GM12878 (cell line): ENCODE results near the gene PHF23. TPM values are rescaled to one million over a fixed set of nuclear protein-coding genes. Genes with fewer than 3 reads are reported as not detected.

Experiments
- ATAC-seq: fragments of 200-7000 bp; cut with Tn5 transposase; 3 replicates; pipeline ENCODE4 v1.9.1; 2020; ENCODE audit warnings: mild to moderate bottlenecking, moderate library complexity
- BruUV-seq: library from RNA; stranded (reverse); fragments of 400-500 nt; replicated peaks from 2 replicates; lab custom pipeline; 2021; lab: Mats Ljungman, UMichigan
- CTCF ChIA-PET: fragments of 300-600 bp; sonication (Branson Sonifier 250); formaldehyde crosslinking; extraction: SDS; loops from one replicate; lab custom pipeline; 2021; ENCODE audit warnings: inconsistent platforms; lab: Yijun Ruan, JAX
- POLR2A ChIA-PET: fragments of 350-600 bp; formaldehyde crosslinking; extraction: SDS; loops from one replicate; lab custom pipeline; 2021; ENCODE audit warnings: inconsistent platforms; lab: Charles Lee
- RAD21 ChIA-PET: fragments of 300-600 bp; sonication (Branson Sonifier 250); formaldehyde crosslinking; loops from one replicate; lab custom pipeline; 2023; ENCODE audit warnings: antibody characterized with exemption; ENCODE audit not compliant: unreplicated experiment; lab: Charles Lee
- SMC1A ChIA-PET: fragments of 300-600 bp; sonication (Branson Sonifier 250); formaldehyde crosslinking; loops from one replicate; lab custom pipeline; 2023; ENCODE audit not compliant: unreplicated experiment, uncharacterized antibody; lab: Charles Lee
- DNase-seq: peaks from one replicate; pipeline ENCODE4 v3.0.0-alpha.2; 2011; ENCODE audit warnings: low read depth, low spot score
- FAIRE-seq: peaks from 3 replicates; lab custom pipeline; 2011; peaks lifted over from hg19 to GRCh38; lab: Jason Lieb, UNC
- H2AFZ ChIP-seq: 2 replicates; pipeline ENCODE4 v1.6.0; 2011; ENCODE audit warnings: low read depth, low read length, control low read depth; ENCODE audit not compliant: control insufficient read depth
- H3K27ac ChIP-seq: 2 replicates; pipeline ENCODE4 v1.5.1; 2011; ENCODE audit warnings: control low read depth; ENCODE audit not compliant: control insufficient read depth, insufficient read depth
- H3K27me3 ChIP-seq, 2 experiments: replicated peaks in 1 of 2; 2 replicates each; pipeline versions ENCODE4 v1.6.0 to v1.6.1; 2011; ENCODE audit warnings: low read length in 1 of 2; ENCODE audit not compliant: control insufficient read depth in 2 of 2, insufficient read depth in 2 of 2
- H3K36me3 ChIP-seq, 2 experiments: 2 replicates each; pipeline ENCODE4 v1.5.1; 2011; ENCODE audit warnings: low read length in 1 of 2; ENCODE audit not compliant: control insufficient read depth in 2 of 2, insufficient read depth in 2 of 2
- H3K4me1 ChIP-seq: 2 replicates; pipeline ENCODE4 v1.6.1; 2011; ENCODE audit warnings: mild to moderate bottlenecking, low read length, moderate library complexity, mixed read lengths; ENCODE audit not compliant: control insufficient read depth, insufficient read depth
- H3K4me2 ChIP-seq: 2 replicates; pipeline ENCODE4 v1.6.0; 2011; ENCODE audit warnings: control low read depth; ENCODE audit not compliant: control insufficient read depth, insufficient read depth
- H3K4me3 ChIP-seq: fragments of 200-600 bp; sonication (generic); 2 replicates; pipeline ENCODE4 v1.5.1; 2016
- H3K79me2 ChIP-seq: 2 replicates; pipeline ENCODE4 v1.6.0; 2011; ENCODE audit warnings: low read length; ENCODE audit not compliant: control insufficient read depth, insufficient read depth
- H3K9ac ChIP-seq: 2 replicates; pipeline ENCODE4 v1.8.0; 2011; ENCODE audit warnings: low read length, control low read depth, mixed read lengths; ENCODE audit not compliant: control insufficient read depth, insufficient read depth
- H3K9me3 ChIP-seq: replicated peaks from 3 replicates; pipeline ENCODE4 v1.5.1; 2011; ENCODE audit warnings: mild to moderate bottlenecking, low read length; ENCODE audit not compliant: control insufficient read depth, insufficient read depth
- H4K20me1 ChIP-seq: 2 replicates; pipeline ENCODE4 v1.6.0; 2011; ENCODE audit not compliant: control insufficient read depth, insufficient read depth
- POLR2A ChIP-seq: IDR thresholded peaks from 2 replicates; pipeline ENCODE4 v1.6.1; 2011; ENCODE audit warnings: low read depth, mild to moderate bottlenecking, low read length
- POLR2AphosphoS2 ChIP-seq: IDR thresholded peaks from 2 replicates; pipeline ENCODE4 v1.6.1; 2011; ENCODE audit warnings: low read depth, mild to moderate bottlenecking, low read length, improper control_type of control experiment, moderate library complexity
- RCOR1 ChIP-seq: conservative IDR thresholded peaks from 2 replicates; pipeline ENCODE4 v1.6.1; 2012; ENCODE audit warnings: low read depth, low read length, improper control_type of control experiment
- WGBS: methylation state at CpG from one replicate; pipeline ENCODE4 v1.1.6; 2016; ENCODE audit warnings: low lambda C conversion rate; ENCODE audit not compliant: insufficient replicate concordance, insufficient coverage; ENCODE audit errors: missing lambda C conversion rate; 5-methylcytosine and 5-hydroxymethylcytosine counted together
- in situ Hi-C: fragments of 300-500 bp; cut with MboI; formaldehyde crosslinking; loops from 9 replicates; pipeline ENCODE4 v1.14.3; 2018; ENCODE audit warnings: mixed read lengths
- intact Hi-C: fragments of 100-400 bp; cut with micrococcal nuclease; formaldehyde crosslinking; loops from one replicate; pipeline ENCODE4 v1.14.2; 2022; ENCODE audit not compliant: unreplicated experiment
- polyA plus RNA-seq, 11 experiments: library from polyadenylated mRNA; depleted of rRNA in 4 of 11; unstranded in 6 of 11; stranded (reverse) in 5 of 11; fragments of >200 nt; fragmentation: Nextera tagmentation in 4 of 11; fragmentation: Illumina TruSeq in 1 of 11; extraction: Ambion mirVana in 4 of 11; extraction: Trizol in 1 of 11; gene quantifications; 1 replicate in 1 of 11; 2 replicates in 10 of 11; pipeline versions ENCODE4 v1.2.1 to v1.2.3, GENCODE V29; 2011 to 2016; ENCODE audit warnings: inconsistent platforms in 2 of 11, missing spikeins in 2 of 11, low read depth in 1 of 11
- total RNA-seq, 4 experiments: library from RNA; depleted of rRNA in 3 of 4; stranded (reverse); fragments of >200 nt in 3 of 4; fragmentation: Illumina TruSeq in 1 of 4; extraction: Trizol in 1 of 4; gene quantifications; 2 replicates each; pipeline versions ENCODE4 v1.2.1 to v1.2.3, GENCODE V29; 2013 to 2021

The PHF23 gene
- total and polyA plus RNA-seq, 10 of the 15 experiments (the other 5 are each of a cell fraction or from before 2014, with no cell fraction given), result 8.2 to 84.8 (median 32.6) TPM

DNA sequence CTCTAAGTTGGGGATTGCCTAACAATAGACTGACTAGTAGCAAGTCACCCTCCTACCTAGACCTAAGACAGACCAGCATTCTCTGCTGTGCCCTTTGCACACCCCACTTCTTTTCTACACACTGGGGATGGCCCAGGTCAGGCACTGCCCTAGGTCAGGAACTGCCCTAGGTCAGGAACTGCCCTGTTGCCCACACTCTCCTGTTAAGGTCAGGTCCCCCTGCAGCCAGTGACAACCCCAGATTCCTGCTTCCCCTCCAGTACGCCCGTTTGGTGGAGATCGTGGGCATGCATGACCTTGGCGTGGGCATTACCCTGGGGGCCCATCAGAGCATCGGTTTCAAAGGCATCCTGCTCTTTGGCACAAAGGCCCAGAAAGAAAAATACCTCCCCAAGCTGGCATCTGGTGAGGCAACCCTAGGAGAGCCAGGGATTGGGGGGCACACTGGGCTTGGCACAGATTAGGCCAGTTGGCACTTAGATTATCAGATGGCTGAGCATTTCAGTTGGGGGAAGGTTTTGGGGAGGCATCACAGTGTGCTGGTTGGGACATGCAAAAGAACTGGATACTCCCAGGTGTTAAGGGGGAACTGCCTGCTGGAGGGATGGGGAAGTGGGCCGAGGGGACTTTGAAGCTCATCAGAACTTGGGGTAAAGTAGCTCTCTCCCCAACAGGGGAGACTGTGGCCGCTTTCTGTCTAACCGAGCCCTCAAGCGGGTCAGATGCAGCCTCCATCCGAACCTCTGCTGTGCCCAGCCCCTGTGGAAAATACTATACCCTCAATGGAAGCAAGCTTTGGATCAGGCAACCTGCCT is 17.8 kb downstream of the PHF23 start:
- TF ChIP-seq RCOR1, result no peak
- 0 out of 2 replicates have a peak, but pooled peaks have one; percentile 28 for TF ChIP-seq POLR2AphosphoS2
- peak; percentile 60; the same call in 1 of the 2 replicates for TF ChIP-seq POLR2A
- ChIA-PET POLR2A (interaction anchor here (0.5 to 5.9 kb wide), 14 partner anchors 9 to 1733 kb away, joined by 3 to 60 read pairs (median 4); partner anchors contain the start of genes CTDNEP1, DVL2, ELP5 and GABARAP), SMC1A (interaction anchor here (0.6 to 4.8 kb wide), 11 partner anchors 13 to 175 kb away, joined by 3 to 34 read pairs (median 5); partner anchors contain the start of genes DVL2 and GABARAP), CTCF (interaction anchor here (0.6 to 5.1 kb wide), 20 partner anchors 11 to 175 kb away, joined by 3 to 70 read pairs (median 5); partner anchors contain the start of genes ACAP1, DVL2, GABARAP and PHF23), RAD21 (interaction anchor here (0.5 to 3.2 kb wide), 14 partner anchors 13 to 186 kb away, joined by 3 to 51 read pairs (median 4); partner anchors contain the start of genes CTDNEP1, DVL2, ELP5 and GABARAP)
- intact Hi-C loops, result no loop called here
- FAIRE-seq (no peak), DNase-seq (no peak), ATAC-seq (no peak)
- in situ Hi-C loops, result no loop called here
- H2AFZ ChIP-seq, result no peak overlapping the region
- BruUV-seq, result no TSS peak
- WGBS, result 84% methylated on average over 10 of the region's 10 CpGs
- no peaks in the 10 kb centered on the region for H4K20me1 ChIP-seq
- no peak overlapping the region for H3K27ac ChIP-seq
- H3K36me3 ChIP-seq, result peaks cover 15% of the 10 kb centered on the region in 2 experiments
- H3K79me2 ChIP-seq, result peaks cover 14% of the 10 kb centered on the region
- no peak overlapping the region for H3K4me3 ChIP-seq
- no peaks in the 10 kb centered on the region for H3K9me3 ChIP-seq
- H3K9ac ChIP-seq, result no peak overlapping the region
- H3K27me3 ChIP-seq, result no peaks in the 10 kb centered on the region
- H3K4me2 ChIP-seq, result peak overlapping the region; percentile 97
- peaks cover 12% of the 10 kb centered on the region for H3K4me1 ChIP-seq
